ENCODE results near the gene FADS3.

DNA sequence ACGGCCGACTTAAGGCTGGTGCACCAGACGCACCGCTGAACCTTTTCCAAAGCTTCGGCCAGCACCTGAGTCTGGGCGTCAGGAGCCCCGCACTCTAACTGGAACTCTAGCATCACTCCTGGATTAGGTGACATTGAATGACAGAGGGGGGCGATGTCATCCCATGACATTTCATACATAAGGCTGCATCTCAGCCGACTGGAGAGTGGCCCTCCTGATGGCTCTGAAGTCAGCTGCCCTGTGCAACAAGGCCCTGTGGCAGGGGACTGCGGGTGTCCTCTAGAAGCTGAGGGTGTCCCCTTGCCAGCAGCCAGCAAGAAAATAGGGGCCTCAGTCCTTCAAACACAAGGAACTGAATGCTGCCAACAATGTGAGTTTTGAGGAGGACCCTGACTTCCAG, 10.1 kb upstream of the FADS3 start:
- TF ChIP-seq, protein P1, sequence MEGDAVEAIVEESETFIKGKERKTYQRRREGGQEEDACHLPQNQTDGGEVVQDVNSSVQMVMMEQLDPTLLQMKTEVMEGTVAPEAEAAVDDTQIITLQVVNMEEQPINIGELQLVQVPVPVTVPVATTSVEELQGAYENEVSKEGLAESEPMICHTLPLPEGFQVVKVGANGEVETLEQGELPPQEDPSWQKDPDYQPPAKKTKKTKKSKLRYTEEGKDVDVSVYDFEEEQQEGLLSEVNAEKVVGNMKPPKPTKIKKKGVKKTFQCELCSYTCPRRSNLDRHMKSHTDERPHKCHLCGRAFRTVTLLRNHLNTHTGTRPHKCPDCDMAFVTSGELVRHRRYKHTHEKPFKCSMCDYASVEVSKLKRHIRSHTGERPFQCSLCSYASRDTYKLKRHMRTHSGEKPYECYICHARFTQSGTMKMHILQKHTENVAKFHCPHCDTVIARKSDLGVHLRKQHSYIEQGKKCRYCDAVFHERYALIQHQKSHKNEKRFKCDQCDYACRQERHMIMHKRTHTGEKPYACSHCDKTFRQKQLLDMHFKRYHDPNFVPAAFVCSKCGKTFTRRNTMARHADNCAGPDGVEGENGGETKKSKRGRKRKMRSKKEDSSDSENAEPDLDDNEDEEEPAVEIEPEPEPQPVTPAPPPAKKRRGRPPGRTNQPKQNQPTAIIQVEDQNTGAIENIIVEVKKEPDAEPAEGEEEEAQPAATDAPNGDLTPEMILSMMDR (IDR thresholded peaks at IDR 0.05): no peak
- TF ChIP-seq POLR2A (IDR thresholded peaks at IDR 0.05): no peak

Data from testis (tissue), 2 donors.